Mesothelial cell of epicardium (in vitro differentiated cells): ENCODE data around the gene PRKG1. TPM values are rescaled to one million over a fixed set of nuclear protein-coding genes. Genes with fewer than 3 reads are reported as not detected.
A peak's percentile ranks its signal among the peaks of the same experiment; 100 is the strongest.

Source experiments
- DNase-seq, 2 experiments: peaks; one replicate each; pipeline ENCODE4 v3.0.0; 2021; ENCODE audit warnings: low spot score in 2 of 2; ENCODE audit not compliant: unreplicated experiment in 2 of 2
- H3K27ac Mint-ChIP-seq: 2 replicates; pipeline ENCODE4 v1.8.0; 2021; ENCODE audit warnings: mixed read lengths
- H3K27me3 Mint-ChIP-seq: 2 replicates; pipeline ENCODE4 v1.8.0; 2021; ENCODE audit warnings: low read depth, mixed read lengths
- H3K36me3 Mint-ChIP-seq: 2 replicates; pipeline ENCODE4 v1.8.0; 2021; ENCODE audit warnings: mixed read lengths
- H3K4me1 Mint-ChIP-seq: 2 replicates; pipeline ENCODE4 v1.8.0; 2021; ENCODE audit warnings: mixed read lengths
- H3K4me3 Mint-ChIP-seq: 2 replicates; pipeline ENCODE4 v1.8.0; 2021; ENCODE audit warnings: mild to moderate bottlenecking, moderate library complexity, mixed read lengths
- H3K9me3 Mint-ChIP-seq: 2 replicates; pipeline ENCODE4 v1.8.0; 2021; ENCODE audit warnings: mixed read lengths
- CTCF ChIP-seq: fragments of 200-600 bp; sonication (generic); IDR thresholded peaks from one replicate; pipeline ENCODE4 v1.5.0; 2021; ENCODE audit warnings: antibody characterized with exemption; ENCODE audit not compliant: unreplicated experiment
- total RNA-seq: library from RNA; stranded (reverse); gene quantifications from 3 replicates; pipeline ENCODE4 v1.2.1, GENCODE V29; 2021

The PRKG1 gene
- total RNA-seq, 1 donor from 2014 or later, result 37.0 TPM

DNA sequence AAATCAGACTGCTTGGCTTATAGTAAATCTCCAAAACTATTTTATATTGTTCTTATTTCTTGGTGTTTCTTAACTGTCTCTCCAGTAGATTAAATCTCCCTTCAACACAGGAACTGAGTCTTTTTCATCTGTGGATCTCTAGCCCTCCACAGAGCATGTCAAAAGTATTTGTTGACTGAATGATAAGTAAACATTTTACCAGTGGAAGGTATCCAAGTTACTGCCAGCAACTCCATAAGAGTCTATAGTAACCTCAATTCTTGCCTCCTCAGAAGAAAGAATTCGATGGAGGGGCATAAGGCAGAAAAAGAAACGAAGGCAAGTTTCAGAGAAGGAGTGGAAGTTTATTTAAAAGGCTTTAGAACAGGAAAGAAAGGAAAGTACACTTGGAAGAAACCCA lies 945.9 kb downstream of the PRKG1 start:
- Mint-ChIP-seq H3K9me3 (peaks cover 14% of the 10 kb centered on the region), H3K4me1 (peaks cover 28% of the 10 kb centered on the region), H3K36me3 (peaks cover 13% of the 10 kb centered on the region), H3K27ac (peak overlapping the region; percentile 80), H3K4me3 (no peak overlapping the region), H3K27me3 (no peaks in the 10 kb centered on the region)
- no peak for DNase-seq
- no peak for TF ChIP-seq CTCF

DNA sequence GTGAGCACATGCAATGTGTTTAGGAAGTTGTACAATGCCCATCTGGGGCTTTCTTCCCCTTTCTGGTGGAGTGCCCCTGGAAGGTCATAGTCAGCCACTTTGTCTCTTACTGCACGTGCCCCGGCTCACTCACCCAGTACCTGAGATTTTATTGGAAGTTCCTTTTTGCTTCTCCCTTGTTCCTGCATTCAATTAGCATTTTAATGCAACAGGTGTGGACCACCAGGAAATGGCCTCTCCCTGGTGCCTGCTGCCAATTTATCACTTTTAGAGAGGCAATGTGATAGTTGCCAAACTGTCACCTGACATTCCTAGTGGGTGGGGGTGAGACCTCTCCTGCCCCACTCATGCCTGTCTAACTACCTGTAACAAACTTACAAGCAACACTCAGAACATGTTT lies 946.4 kb downstream of the PRKG1 start:
- no peak for DNase-seq
- peak overlapping the region; percentile 62 for H3K27ac Mint-ChIP-seq
- no peak for TF ChIP-seq CTCF
- no peak overlapping the region for H3K4me3 Mint-ChIP-seq
- peaks cover 28% of the 10 kb centered on the region for H3K4me1 Mint-ChIP-seq
- H3K9me3 Mint-ChIP-seq, result peaks cover 14% of the 10 kb centered on the region
- peaks cover 9% of the 10 kb centered on the region for H3K36me3 Mint-ChIP-seq
- no peaks in the 10 kb centered on the region for H3K27me3 Mint-ChIP-seq

DNA sequence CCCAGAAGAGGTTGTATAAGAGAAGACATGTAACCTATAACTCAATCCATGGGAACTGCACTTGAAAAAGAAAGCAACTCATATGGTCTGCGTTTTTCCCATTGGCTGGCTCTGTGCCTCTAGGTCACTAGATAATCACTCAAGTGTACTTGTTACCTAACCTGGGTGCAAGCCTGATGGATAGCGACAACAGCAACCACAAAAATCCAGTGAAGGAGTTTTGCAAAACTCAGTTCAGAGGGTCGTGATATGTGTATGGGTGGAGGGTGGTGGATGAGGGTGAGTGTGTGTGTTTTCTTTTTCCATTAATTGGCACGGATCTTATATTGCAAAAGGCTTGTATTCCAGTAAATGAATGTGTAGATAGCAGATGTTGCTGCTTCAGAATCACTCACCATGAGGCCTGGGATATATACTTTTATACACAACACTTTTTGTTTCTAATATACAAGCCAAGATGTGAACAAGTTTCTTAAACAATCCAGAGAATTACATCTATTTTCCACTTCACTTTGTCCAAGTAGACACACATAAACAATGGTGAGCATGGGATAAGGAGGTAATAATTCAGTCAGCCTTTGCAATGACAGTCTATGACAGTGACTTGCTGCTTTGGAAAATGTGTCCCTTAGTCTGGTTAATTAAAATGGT lies 952.9 kb downstream of the PRKG1 start:
- TF ChIP-seq CTCF, result no peak
- peaks cover 14% of the 10 kb centered on the region for H3K9me3 Mint-ChIP-seq
- peaks cover 9% of the 10 kb centered on the region for H3K36me3 Mint-ChIP-seq
- H3K4me1 Mint-ChIP-seq, result peaks cover 5% of the 10 kb centered on the region
- H3K27me3 Mint-ChIP-seq, result no peaks in the 10 kb centered on the region
- no peak for DNase-seq
- no peak overlapping the region for H3K4me3 Mint-ChIP-seq
- H3K27ac Mint-ChIP-seq, result no peak overlapping the region

- Mint-ChIP-seq H3K27ac (no peak overlapping the region), H3K36me3 (peaks cover 5% of the 10 kb centered on the region), H3K27me3 (no peaks in the 10 kb centered on the region), H3K9me3 (peaks cover 13% of the 10 kb centered on the region), H3K4me1 (peaks cover 5% of the 10 kb centered on the region), H3K4me3 (no peak overlapping the region)
- no peak for DNase-seq
- TF ChIP-seq CTCF, result no peak
Observed at GRCh38 chr10:52028523-52028858, 954.2 kb downstream of the PRKG1 start.

DNA sequence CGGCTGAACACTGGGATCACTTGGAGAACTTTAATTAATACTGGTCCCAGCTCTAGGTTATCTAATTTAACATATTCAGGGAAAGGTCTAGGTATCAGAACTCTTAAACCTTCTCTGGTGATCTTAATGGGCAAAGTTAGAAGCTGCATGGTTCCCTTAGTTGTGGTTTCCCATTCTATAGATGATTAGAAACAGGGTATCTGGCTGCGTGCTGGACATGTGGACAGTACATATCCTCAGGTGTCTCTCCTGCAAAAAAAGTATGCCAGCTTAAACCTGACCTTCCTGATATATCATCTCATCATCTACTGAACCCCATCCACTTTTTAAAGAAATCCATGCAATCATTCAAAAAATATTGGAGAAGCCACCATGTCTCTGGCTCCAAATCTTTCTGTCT lies 955.3 kb downstream of the PRKG1 start:
- H3K27me3 Mint-ChIP-seq, result no peaks in the 10 kb centered on the region

More for the DNA sequence above, 955.3 kb downstream of the PRKG1 start:
- H3K27ac Mint-ChIP-seq, result no peak overlapping the region
- peaks cover 9% of the 10 kb centered on the region for H3K9me3 Mint-ChIP-seq
- H3K4me1 Mint-ChIP-seq, result peaks cover 5% of the 10 kb centered on the region
- H3K4me3 Mint-ChIP-seq, result no peak overlapping the region
- no peak for TF ChIP-seq CTCF
- DNase-seq, result no peak
- no peaks in the 10 kb centered on the region for H3K36me3 Mint-ChIP-seq
